ENCODE results near the gene TRIO. TPM values are rescaled to one million over a fixed set of nuclear protein-coding genes. Genes with fewer than 3 reads are reported as not detected.

Gene TRIO
- total RNA-seq, 1 experiment from 2014 or later, result 99.6 TPM

DNA sequence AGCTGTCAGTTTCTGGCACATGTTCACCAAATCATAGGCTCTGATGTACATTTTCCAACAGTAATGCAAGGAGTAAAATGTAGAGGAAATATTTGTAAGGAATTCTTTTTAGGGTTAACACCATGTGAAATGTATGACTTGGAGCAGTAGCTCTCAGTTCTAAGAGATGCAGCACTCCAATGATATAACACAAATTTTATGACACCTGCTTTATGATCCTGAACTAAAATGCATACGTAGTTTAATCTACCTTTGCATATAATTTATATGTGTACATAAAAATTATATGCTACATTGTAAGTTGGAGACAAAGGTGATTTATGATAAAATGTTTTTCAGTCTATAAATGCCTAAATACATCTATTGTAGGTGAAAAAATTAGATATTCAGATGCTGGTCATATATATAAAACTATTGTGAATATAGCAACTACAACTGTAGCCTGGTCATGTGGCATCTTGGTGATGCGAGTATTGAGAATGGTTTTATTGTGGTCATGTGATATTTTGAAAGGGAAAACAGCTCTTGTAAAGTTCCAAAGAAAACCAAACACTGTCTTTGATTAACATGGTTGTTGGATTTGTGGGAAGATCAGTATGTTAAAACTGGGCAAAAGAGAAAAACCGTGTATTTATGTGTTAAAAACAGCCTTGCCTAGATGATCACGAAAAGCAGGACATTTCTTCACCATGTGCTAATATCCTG is 171.0 kb downstream of the TRIO start:
- no peaks in the 10 kb centered on the region for H3K4me1 ChIP-seq (replicated peaks)
- H3K36me3 ChIP-seq, result peaks cover 95% of the 10 kb centered on the region
- H3K4me3 ChIP-seq, result no peak overlapping the region
- no peaks in the 10 kb centered on the region for H3K27me3 ChIP-seq (replicated peaks)
- no peaks in the 10 kb centered on the region; the same call in 1 of the 2 replicates for H3K9me3 ChIP-seq (replicated peaks)
- DNase-seq (ENCODE audit: low read depth in 1 of 2, low spot score in 2 of 2), result no peak
- no peak overlapping the region for H3K27ac ChIP-seq

DNA sequence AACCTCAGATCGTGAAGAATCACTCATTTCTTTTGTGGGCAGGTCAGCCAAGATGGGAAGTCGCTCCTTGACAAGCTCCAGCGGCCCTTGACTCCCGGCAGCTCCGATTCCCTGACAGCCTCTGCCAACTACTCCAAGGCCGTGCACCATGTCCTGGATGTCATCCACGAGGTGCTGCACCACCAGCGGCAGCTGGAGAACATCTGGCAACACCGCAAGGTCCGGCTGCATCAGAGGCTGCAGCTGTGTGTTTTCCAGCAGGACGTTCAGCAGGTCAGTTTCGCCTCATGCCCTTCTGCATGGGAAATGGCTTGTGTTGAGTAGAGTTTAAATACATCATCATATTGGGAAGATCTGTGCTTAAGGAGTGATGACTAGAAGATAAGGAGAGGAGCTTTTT is 173.3 kb downstream of the TRIO start:
- DNase-seq (ENCODE audit: low read depth in 1 of 2, low spot score in 2 of 2), result no peak
- Histone ChIP-seq H3K27ac (no peak overlapping the region), H3K4me3 (no peak overlapping the region), H3K36me3 (peaks cover 93% of the 10 kb centered on the region), H3K4me1 (replicated peaks) (no peaks in the 10 kb centered on the region), H3K27me3 (replicated peaks) (no peaks in the 10 kb centered on the region), H3K9me3 (replicated peaks) (no peaks in the 10 kb centered on the region; the same call in 1 of the 2 replicates)

DNA sequence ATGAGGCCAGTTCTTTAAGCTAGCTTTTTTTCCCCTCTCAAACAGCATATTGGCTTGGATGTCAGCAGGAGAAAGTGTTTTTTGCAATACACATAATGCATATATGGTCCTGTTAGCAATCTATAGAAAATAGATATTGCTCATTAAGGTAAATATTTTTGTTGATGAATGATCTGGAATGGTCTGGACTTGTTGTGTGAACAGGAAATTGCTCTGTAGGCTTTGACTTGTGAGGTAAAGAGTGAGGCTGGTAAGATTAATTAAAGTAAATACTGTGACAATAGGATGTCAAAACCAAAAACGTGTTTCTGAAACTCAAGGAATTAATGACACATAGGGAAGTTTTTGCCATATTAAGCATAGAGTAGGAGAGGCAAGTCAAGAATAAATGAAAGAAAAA is 176.0 kb downstream of the TRIO start:
- Histone ChIP-seq H3K9me3 (replicated peaks) (no peaks in the 10 kb centered on the region), H3K27me3 (replicated peaks) (no peaks in the 10 kb centered on the region), H3K36me3 (peaks cover 87% of the 10 kb centered on the region), H3K27ac (no peak overlapping the region), H3K4me3 (no peak overlapping the region), H3K4me1 (replicated peaks) (peaks cover 8% of the 10 kb centered on the region)
- DNase-seq (ENCODE audit: low read depth in 1 of 2, low spot score in 2 of 2), result no peak

DNA sequence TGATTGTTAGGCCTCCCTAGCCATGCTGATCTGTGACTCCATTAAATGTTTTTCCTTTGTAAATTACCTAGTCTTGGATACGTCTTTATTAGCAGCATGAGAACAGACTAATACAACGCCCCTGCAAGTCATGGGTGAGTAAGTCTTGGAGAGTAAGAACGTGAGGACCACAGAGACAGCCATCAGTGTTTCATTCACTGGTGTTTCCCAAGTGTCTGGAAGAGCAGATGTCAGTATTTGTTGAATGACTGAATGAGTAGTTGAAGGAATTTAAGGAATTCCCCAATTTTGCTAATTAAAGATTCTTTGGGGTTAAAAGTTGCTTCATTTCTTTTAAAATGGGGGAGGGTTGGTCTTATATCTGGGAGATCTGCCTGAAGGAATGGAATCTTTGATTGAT is 178.8 kb downstream of the TRIO start:
- H3K27ac ChIP-seq, result no peak overlapping the region
- H3K27me3 ChIP-seq (replicated peaks), result no peaks in the 10 kb centered on the region
- H3K4me3 ChIP-seq, result no peak overlapping the region
- no peaks in the 10 kb centered on the region for H3K9me3 ChIP-seq (replicated peaks)
- peaks cover 8% of the 10 kb centered on the region for H3K4me1 ChIP-seq (replicated peaks)
- H3K36me3 ChIP-seq, result peaks cover 80% of the 10 kb centered on the region
- DNase-seq (ENCODE audit: low read depth in 1 of 2, low spot score in 2 of 2), result no peak

DNA sequence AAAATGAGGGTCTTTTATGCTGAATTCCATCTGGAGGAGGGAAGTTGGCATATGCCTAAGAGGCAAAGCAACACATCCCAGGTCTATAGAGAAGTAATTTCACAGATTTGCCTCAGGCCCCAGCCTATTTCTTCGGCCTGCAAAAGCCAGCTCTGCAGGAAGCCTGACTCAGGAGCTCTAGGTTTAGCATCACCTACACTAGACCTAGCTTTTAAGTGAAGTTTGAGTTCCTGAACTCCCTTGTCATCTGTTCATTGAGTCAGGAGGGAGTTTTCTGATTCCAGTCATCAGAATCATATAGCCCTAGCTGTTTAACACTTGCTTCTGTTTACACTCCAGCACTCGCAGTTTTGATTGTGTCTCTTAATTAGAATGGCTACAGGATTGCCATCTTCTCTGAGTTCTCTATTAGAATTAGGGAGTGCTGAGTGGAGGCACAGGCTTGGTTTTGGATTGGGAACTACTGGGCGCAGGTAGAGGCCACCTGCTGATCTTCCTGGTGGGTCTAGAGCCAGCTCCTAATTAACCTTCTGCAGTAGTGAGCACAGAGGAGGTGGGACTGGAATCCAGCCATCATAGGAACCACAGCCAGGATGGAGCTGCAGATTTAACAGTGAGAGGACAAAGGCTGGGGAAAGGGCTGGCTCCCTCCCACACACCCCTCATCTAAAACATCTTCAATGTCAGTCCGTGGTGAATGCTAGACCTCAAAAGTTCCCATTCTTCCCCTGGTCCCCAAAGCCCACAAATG is 179.5 kb downstream of the TRIO start:
- Histone ChIP-seq H3K27me3 (replicated peaks) (no peaks in the 10 kb centered on the region), H3K9me3 (replicated peaks) (no peaks in the 10 kb centered on the region), H3K27ac (no peak overlapping the region), H3K36me3 (peaks cover 73% of the 10 kb centered on the region), H3K4me3 (no peak overlapping the region), H3K4me1 (replicated peaks) (peaks cover 8% of the 10 kb centered on the region)
- no peak for DNase-seq (ENCODE audit: low read depth in 1 of 2, low spot score in 2 of 2)

DNA sequence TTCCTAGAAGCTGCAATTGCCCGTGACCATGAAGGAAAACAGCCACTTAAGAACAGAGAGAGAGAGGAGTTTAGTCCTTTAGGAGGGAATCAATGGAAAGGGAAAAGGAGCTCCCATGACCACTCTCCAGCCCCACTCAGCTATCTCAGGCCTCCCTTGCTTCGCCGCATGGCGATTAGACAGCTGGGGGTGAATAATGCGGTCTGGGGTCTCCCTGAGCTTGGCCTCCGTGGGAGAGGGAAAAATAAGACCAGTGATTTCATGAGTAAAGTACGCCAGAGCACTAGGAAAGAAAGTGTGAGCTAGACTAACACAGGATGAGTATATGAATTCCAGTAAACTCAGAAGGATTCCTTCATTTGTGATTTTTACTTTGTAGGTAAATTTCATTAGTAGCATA is 180.3 kb downstream of the TRIO start:
- Histone ChIP-seq H3K27me3 (replicated peaks) (no peaks in the 10 kb centered on the region), H3K27ac (no peak overlapping the region), H3K4me3 (no peak overlapping the region), H3K4me1 (replicated peaks) (peaks cover 8% of the 10 kb centered on the region), H3K9me3 (replicated peaks) (no peaks in the 10 kb centered on the region), H3K36me3 (peaks cover 75% of the 10 kb centered on the region)
- DNase-seq (ENCODE audit: low read depth in 1 of 2, low spot score in 2 of 2), result no peak

DNA sequence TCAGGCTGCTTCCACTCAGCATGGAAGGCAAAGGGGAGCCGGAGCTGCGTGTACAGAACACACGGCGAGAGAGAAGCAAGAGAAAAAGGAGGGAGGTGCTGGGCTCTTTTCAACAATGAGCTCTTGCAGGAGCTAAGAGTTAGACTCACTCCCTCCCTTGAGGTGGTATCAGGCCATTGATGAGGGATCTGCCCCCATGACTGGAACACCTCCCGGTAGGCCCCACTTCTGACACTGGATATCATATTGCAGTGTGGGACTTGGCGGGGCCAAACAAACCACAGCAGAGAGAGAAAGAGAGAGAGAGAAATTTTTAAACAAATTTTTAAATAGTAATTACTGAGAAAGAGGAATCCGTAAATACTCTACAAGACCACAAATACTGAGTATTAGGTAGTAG is 182.2 kb downstream of the TRIO start:
- no peak for DNase-seq (ENCODE audit: low read depth in 1 of 2, low spot score in 2 of 2)
- no peaks in the 10 kb centered on the region for H3K9me3 ChIP-seq (replicated peaks)
- no peaks in the 10 kb centered on the region for H3K27me3 ChIP-seq (replicated peaks)
- peaks cover 74% of the 10 kb centered on the region for H3K36me3 ChIP-seq
- no peak overlapping the region for H3K27ac ChIP-seq
- peaks cover 8% of the 10 kb centered on the region for H3K4me1 ChIP-seq (replicated peaks)
- no peak overlapping the region for H3K4me3 ChIP-seq

DNA sequence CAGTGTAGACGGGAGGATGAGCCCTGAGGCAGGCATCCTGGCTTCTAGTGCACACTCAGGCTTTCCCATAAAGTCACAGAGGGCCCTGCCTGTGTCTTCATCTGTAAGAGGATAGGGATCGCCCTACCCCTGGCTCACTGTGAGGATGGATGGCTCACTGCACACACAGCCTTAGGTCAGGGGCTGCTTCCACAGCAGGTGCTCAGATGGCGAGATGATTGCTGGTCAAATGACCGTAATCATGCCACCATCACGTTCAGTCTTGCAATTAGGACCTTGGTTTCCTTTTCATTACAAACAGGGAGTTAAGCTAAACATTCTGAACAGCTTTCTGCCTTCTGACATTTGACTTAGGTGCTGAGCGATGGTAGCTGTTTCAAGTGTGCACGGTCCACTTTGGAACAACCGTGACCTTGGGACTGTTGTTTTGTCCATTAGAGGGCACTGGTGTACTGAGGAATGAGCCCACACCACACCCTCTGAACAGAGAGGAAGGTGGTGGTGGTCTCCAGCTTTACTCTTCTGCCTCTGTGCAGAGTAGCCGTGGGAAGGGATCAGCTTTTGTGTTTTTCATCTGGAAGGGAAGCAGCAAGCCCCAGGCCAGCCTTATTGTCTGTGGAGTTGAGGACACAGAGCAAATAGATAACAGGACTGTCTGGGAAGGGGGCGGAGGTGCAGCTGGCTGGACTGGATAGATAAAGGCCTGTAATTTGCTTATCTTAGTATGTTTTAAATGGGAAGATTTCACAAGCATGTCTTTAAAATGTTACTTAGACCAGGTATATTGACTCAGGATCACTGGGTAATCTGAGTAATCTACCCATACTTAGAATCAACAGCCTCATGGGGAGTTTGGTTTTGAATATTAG is 183.1 kb downstream of the TRIO start:
- Histone ChIP-seq H3K27ac (no peak overlapping the region), H3K36me3 (peaks cover 74% of the 10 kb centered on the region)

DNA sequence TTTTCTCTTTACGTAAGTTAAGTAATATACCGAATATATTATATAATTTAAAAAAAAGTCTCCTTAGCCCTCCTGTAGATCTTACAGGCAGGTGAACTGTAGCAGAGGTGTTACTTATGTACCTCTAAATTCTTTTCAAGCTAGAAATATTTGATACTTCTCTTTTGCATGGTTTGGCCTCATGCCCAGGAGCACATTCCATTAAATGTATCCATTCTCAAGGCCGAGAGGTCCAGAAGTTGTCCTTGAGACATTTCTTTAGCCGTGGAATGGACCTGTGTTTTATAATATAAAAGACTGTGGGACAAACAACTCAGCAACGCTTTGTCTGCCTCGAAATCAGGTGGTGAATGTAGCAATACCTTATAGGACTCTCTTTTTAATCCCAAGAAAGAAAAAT is 184.5 kb downstream of the TRIO start:
- no peak overlapping the region for H3K27ac ChIP-seq
- no peaks in the 10 kb centered on the region for H3K9me3 ChIP-seq (replicated peaks)
- H3K36me3 ChIP-seq, result peaks cover 71% of the 10 kb centered on the region
- DNase-seq (ENCODE audit: low read depth in 1 of 2, low spot score in 2 of 2), result no peak
- H3K4me3 ChIP-seq, result no peak overlapping the region
- H3K27me3 ChIP-seq (replicated peaks), result no peaks in the 10 kb centered on the region
- H3K4me1 ChIP-seq (replicated peaks), result peaks cover 8% of the 10 kb centered on the region

More for the DNA sequence above, 183.1 kb downstream of the TRIO start:
- peaks cover 8% of the 10 kb centered on the region for H3K4me1 ChIP-seq (replicated peaks)
- DNase-seq (ENCODE audit: low read depth in 1 of 2, low spot score in 2 of 2), result peak in 1 of 2 experiments; percentile 12
- H3K9me3 ChIP-seq (replicated peaks), result no peaks in the 10 kb centered on the region
- H3K27me3 ChIP-seq (replicated peaks), result no peaks in the 10 kb centered on the region
- no peak overlapping the region for H3K4me3 ChIP-seq

DNA sequence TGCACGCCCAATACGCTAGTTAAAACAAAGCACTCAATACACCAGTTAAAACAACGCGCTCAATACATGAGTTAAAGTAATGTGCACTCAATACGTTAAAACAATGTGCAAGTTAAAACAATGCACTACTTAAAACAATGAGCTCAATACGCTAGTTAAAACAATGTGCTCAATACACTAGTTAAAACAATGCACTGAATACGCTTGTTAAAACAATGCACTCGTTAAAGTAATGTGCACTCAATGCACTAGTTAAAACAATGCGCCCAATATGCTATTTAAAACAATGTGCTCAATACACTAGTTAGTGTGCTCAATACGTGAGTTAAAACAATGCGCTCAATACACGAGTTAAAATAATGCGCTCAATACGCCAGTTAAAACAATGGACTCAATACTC is 185.0 kb downstream of the TRIO start:
- H3K4me3 ChIP-seq, result no peak overlapping the region
- H3K27ac ChIP-seq, result no peak overlapping the region
- no peaks in the 10 kb centered on the region for H3K27me3 ChIP-seq (replicated peaks)
- no peaks in the 10 kb centered on the region for H3K9me3 ChIP-seq (replicated peaks)
- no peak for DNase-seq (ENCODE audit: low read depth in 1 of 2, low spot score in 2 of 2)
- H3K36me3 ChIP-seq, result peaks cover 71% of the 10 kb centered on the region
- H3K4me1 ChIP-seq (replicated peaks), result peaks cover 8% of the 10 kb centered on the region

DNA sequence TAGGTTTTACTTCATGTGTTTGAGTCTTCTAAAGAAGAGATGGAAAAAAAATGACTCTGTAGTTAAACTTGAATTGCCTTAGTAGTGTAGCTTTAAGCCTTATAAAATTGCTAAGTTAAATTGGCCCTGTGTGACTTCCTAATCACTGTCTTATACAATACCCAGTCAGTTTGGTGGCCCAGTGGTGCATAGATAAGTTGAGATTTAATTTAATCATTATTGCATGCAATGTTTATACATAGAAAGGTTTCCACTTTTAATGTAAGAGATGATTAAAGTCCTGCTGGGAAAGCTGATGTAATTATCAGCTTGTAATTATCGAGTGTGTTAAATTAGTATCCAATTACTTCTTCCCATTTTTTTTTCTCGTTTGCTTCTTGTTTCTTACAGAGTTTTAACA is 187.1 kb downstream of the TRIO start:
- Histone ChIP-seq H3K27me3 (replicated peaks) (no peaks in the 10 kb centered on the region), H3K4me1 (replicated peaks) (no peaks in the 10 kb centered on the region), H3K27ac (no peak overlapping the region), H3K9me3 (replicated peaks) (no peaks in the 10 kb centered on the region), H3K36me3 (peaks cover 82% of the 10 kb centered on the region), H3K4me3 (no peak overlapping the region)
- no peak for DNase-seq (ENCODE audit: low read depth in 1 of 2, low spot score in 2 of 2)

DNA sequence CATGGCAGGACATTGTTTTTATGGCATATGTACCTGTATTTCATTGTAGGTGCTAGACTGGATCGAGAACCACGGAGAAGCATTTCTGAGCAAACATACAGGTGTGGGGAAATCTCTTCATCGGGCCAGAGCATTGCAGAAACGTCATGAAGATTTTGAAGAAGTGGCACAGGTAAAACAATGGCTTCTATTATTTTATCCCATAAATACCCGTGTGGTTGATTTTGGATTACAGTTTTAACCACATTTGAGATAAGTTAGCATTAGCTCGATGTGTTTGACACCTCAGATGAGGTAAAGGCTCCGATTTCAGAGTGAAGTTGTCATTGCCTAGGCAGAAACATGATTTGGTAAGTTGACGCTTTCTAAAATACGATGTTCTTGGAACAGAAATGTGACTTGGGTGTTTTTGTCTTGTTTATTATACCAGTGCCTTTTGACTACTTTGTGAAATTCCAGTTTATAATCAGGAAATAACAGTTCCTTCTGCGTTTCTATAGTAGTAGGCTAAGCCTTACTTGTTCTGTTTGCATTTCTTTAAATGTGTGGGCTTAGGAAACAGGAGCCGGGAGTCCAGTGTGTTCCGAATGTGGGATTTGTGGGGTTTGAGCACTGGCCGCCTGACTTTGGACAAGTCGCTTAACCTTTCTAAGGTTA is 187.7 kb downstream of the TRIO start:
- Histone ChIP-seq H3K4me1 (replicated peaks) (no peaks in the 10 kb centered on the region), H3K36me3 (peaks cover 84% of the 10 kb centered on the region), H3K27me3 (replicated peaks) (no peaks in the 10 kb centered on the region), H3K4me3 (no peak overlapping the region), H3K27ac (no peak overlapping the region), H3K9me3 (replicated peaks) (no peaks in the 10 kb centered on the region)
- DNase-seq (ENCODE audit: low read depth in 1 of 2, low spot score in 2 of 2), result no peak

DNA sequence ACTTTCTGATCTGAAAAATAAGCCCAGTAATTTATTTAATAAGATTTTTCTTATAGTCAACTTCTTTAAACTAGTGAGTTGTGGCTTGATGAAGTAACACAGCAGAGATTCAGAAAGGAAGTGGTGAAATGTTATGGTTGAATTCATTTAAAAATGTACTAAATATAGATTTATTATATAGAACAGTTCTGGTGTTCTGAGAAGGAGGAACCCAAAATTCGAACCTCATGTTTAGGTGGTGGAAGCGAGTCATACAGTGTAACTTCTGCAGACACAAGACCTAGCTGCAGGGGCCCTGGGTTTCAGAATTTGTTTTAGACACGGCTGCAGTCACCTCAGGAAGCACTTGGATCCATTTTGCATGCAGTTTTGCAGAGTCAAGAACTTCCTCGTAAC is 188.2 kb downstream of the TRIO start:
- no peaks in the 10 kb centered on the region for H3K9me3 ChIP-seq (replicated peaks)
- no peak overlapping the region for H3K27ac ChIP-seq
- no peaks in the 10 kb centered on the region for H3K4me1 ChIP-seq (replicated peaks)
- peaks cover 84% of the 10 kb centered on the region for H3K36me3 ChIP-seq
- no peak for DNase-seq (ENCODE audit: low read depth in 1 of 2, low spot score in 2 of 2)
- H3K4me3 ChIP-seq, result no peak overlapping the region
- no peaks in the 10 kb centered on the region for H3K27me3 ChIP-seq (replicated peaks)
